NCI-H446 treated with DMSO at 0.1 percent for 48 hours (cell line): ENCODE results near the gene ERCC4.
A peak's percentile ranks its signal among the peaks of the same experiment; 100 is the strongest.
"Not testable (repeated sequence)": the region's sequence is repeated elsewhere in the genome, so short reads cannot be mapped to it uniquely, and the experiment has no call there.

Experiments
- DNase-seq: peaks from one replicate; lab custom pipeline; 2025; lab: John Stamatoyannopoulos, UW

Gene ERCC4

DNA sequence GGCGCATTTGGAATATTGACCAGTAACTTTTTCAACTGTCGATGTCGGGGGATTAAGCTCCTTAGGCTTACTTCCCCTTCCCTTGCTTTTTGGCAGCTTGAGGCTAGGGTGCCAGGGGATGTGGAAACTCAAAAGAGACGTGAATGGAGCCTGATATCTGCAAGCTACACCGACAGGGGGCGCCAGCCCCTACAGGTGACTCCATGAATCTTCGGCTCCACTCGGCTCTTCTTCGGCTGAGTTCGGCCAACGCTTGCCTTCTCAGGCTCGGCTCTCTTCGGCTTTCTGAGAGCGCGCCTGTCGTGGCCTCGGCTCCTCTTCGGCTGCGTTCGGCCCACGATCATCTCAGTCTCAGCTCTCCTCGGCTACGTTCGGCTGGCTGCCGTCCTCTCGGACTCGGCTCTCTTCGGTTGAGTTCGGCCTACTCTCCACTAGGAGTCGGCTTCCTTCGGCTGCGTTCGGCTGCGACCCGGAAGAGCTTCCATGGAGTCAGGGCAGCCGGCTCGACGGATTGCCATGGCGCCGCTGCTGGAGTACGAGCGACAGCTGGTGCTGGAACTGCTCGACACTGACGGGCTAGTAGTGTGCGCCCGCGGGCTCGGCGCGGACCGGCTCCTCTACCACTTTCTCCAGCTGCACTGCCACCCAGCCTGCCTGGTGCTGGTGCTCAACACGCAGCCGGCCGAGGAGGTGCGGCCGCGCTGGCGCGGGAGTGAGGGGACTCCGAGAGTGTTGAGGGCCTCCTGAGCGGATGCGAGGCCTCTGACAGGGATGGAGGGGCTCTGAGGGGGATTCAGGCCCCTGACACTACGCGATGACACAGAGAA lies at the start of gene ERCC4:
TSS of gene ERCC4 (plus strand) at position 472 of the 827 bp plus-strand sequence. CDS start at position 484, 12 bp downstream.
- peak; percentile 98 for DNase-seq

- DNase-seq: no peak
These were observed 46.0 kb upstream of the ERCC4 start for GRCh38 chr16:13873835-13874438.

DNA sequence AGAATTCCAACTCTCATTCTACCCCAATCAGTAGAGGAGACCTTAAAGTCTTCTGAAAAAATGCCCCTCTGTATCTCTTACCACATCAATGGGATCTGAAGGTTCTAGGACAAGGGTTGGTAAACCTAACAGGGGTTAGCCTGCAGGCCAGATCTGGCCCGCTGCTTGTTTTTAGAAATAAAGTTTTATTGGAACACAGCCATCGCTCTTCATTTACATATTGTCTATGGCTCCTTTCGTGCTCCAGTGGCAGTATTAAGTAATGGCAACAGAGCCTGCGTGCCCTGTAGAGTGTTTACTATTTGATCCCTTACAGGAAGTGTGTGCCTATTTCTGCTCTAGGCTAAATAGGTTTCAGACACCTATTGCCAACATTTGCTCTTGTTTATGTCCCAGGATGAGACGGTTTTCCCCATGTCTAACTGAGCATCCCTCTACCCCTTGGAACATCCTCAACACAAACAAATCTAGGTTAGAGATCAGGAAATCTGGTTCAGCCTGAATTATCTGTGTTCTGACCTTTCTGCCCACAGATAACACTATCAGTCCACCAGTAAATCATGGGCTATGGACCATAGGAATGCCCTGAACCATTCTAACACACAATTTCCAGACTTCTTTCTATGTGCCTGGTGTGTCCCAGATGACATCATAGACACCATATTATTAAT lies 44.2 kb upstream of the ERCC4 start:
- no peak for DNase-seq

DNA sequence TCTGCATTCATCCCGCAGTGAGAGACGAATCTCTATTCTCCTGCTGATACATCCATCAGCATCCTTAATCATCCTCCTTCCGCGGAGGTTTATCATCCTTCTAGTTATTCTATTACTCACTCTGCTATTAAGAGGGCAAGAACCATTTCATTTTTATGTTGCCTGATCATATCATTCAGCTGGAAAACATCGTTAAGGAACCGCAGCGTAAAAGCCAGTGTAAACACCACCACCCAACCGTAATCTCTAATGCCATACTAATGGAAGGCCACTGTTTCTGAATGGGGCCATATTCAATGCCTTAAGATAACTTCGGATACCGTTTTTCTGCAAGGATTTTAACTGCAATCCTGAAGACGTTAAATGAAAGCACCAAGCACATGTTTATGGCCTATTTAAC lies 36.7 kb upstream of the ERCC4 start:
- no peak for DNase-seq

DNA sequence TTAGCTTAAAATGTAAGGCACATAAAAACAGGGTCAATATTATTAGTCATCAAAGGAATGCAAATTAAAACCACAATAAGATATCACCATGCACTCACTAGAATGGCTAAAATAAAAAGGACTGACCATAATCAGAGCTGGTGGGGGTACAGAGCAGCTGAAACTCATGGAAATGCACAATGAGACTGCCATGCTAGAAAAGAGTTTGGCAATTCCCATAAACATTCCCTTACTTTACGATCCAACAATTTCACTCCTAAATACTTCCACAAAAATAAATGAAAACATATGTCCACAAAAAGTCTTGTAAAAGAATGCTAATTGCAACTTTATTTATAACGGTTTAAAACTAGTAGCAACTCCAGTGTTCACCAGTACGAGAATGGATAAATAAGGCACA lies 36.1 kb upstream of the ERCC4 start:
- no peak for DNase-seq

- no peak for DNase-seq
These were observed 34.3 kb upstream of the ERCC4 start for GRCh38 chr16:13885700-13886099.

GRCh38 chr16:13886608-13887007 lies 33.3 kb upstream of the ERCC4 start:
- DNase-seq: no peak

GRCh38 chr16:13889323-13889722 lies 30.6 kb upstream of the ERCC4 start:
- DNase-seq: not testable (repeated sequence)

GRCh38 chr16:13892301-13892700 lies 27.7 kb upstream of the ERCC4 start:
- no peak for DNase-seq

- DNase-seq: no peak
These were observed 24.4 kb upstream of the ERCC4 start for GRCh38 chr16:13895516-13895915.

GRCh38 chr16:13896543-13897182 lies 23.3 kb upstream of the ERCC4 start:
- DNase-seq: no peak

- DNase-seq: no peak
These were observed 22.1 kb upstream of the ERCC4 start for GRCh38 chr16:13897806-13898205.

DNA sequence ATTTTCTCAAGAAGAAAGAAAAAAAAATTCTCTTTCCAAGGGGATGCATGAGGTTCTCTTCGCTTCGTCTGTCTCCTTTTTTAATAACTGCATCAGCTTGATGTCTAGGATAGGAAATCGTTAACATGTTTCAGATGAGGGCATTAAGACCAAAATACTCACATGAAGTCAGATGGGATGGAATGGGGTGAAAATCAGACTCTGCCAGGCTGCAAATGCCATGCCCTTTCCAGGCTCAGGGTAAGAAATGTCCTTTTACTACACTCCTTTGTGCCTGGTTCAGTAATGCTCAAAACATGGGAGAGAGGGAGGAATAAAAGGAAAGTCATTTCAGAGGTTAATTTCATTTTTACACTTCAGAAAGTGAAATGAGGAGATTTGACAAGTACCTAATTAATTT lies 21.7 kb upstream of the ERCC4 start:
- DNase-seq: no peak

DNA sequence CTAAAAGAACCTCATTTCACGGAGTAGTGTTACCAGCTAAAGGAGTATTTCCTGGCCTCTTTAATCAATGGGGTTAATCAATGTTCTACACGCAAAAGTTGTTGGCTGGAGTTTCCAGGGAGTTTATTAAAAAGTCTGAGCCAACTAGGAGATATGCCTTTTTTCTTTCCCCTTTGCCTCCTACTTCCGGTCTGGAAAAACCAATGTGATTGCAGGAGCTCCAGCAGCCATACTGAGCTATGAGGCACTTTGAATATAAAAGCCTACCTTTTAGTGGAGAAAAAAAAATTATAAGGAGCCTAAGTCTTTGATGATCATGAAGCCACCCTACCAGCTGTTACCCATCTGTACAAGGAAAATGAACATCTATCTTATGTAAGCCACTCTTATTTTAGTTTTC lies 17.9 kb upstream of the ERCC4 start:
- DNase-seq: no peak

DNA sequence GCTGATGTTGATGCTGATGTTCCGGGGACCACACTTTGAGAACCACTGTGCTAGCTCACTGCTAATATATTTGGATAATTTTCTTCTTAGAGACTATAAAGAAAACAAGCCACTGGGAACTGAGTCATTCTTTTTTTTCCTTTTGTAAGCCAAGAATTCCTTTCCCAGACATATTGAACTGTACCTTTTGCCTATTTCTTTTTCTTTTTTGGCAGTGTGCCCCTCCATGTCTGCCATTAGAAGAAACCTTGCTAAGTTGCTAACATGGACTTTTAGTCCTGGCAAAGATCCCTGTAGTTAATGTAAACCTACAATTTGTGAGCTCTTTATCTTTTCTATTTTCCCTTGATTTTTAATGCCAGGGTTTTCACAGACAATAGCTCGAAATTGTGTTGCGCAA lies 17.3 kb upstream of the ERCC4 start:
- no peak for DNase-seq

GRCh38 chr16:13904179-13904691 lies 15.7 kb upstream of the ERCC4 start:
- no peak for DNase-seq

DNA sequence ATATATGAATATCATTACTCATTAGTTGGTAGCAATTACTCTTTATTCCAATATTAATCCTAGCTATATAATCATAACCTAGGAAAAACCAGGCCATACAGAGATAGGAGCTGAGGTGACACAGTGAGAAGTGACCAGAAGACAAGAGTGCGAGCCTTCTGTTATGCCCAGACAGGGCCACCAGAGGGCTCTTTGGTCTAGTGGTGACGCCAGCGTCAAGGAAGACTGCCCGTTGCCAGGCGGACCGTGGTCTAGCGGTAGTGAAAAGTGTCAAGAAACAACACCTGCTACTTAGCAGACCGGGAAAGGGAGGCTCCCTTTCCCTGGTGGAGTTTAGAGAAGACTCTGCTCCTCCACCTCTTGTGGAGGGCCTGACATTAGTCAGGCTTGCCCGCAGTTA lies 15.1 kb upstream of the ERCC4 start:
- DNase-seq: not testable (repeated sequence)

- no peak for DNase-seq
These were observed 13.5 kb upstream of the ERCC4 start for GRCh38 chr16:13906168-13907089.

DNA sequence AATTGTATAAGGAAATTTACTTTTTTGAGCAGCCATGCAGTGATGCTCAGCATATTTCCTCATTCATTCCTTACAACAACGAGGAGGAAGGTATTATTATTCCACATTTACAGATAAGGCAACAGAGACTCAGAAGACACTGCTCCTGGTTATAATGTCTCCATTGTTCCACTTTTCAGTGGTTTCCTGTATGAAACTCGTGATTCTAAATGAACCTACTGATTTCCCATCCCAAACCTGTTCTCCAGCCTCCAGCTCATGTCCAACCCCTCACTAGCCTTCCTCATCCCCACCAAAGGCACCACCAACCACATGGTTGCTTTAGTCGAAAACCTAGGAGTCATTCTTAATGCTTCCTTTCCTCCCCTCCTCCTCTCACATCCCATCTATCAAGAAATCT lies 12.5 kb upstream of the ERCC4 start:
- no peak for DNase-seq

DNA sequence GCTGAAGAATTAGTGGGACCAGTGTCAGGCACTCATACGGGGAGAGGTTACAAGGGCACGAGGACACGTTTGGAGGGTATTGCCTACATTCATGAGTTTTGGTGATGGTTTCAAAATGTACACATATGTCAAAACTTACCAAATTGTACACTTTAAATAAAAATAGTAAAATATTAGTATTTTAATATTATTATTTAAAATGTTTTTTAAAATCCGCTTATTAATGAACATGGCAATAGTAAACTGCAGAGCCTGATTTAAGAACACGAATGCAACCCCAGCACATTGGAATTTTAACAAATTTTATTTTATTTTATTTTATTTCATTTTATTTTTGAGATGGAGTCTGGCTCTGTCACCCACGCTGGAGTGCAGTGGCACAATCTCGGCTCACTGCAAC lies 10.9 kb upstream of the ERCC4 start:
- DNase-seq: no peak

DNA sequence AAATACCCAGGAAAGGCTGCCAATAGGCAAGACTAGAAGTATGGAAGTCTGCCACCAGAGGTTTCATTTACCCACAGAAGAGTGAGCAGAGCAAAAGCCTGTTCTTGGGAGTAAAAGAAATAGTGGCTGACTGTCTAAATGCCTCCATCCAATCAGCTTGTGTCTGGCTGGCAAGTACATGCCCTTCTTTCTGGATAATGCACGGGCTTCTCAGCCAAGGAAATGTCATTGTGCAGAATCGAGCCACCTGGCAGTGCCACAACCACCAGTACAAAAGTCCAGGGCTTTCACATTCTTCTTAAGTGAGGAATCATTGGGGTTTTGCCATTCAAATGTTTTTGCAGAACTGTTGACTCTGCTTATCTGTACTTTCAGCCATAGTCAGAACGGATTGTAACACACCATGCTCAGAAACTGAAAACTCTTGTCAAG lies 10.1 kb upstream of the ERCC4 start:
- peak; percentile 77 for DNase-seq
